ENCODE measurements around the gene ARSB. TPM values are rescaled to one million over a fixed set of nuclear protein-coding genes. Genes with fewer than 3 reads are reported as not detected.

ARSB gene
- polyA plus RNA-seq, 2 of the 4 experiments (the other 2 are of a cell fraction) = 8.4 to 13.4 TPM

DNA sequence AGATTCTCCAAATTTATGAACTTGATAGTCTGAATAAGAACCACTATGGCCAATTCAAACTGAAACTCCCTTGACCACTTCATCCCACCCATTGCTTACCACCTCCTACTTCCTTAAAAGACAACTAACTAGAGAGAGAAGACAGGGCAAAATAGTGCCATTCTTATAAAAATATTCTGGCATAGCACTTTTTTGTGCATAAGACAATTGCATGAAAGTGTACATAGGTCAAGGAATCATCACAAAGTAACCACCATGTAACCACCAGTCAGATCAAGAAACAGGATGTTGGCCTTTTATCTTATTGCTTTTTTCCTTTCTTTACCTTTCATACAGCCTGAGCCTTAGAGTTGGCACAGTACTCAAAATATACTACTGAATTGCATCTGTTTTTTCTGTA lies 8.1 kb upstream of the ARSB start (continued):
- TF ChIP-seq KDM5A (IDR thresholded peaks at IDR 0.05) (no peak), GATA3 (IDR thresholded peaks at IDR 0.05; ENCODE audit: borderline replicate concordance) (no peak), CBX2 (IDR thresholded peaks at IDR 0.05; ENCODE audit: borderline replicate concordance, low read depth) (no peak), SREBF2 (IDR thresholded peaks at IDR 0.05) (no peak), JUNB (IDR thresholded peaks at IDR 0.05) (no peak)
- TF ChIP-seq, protein P1, sequence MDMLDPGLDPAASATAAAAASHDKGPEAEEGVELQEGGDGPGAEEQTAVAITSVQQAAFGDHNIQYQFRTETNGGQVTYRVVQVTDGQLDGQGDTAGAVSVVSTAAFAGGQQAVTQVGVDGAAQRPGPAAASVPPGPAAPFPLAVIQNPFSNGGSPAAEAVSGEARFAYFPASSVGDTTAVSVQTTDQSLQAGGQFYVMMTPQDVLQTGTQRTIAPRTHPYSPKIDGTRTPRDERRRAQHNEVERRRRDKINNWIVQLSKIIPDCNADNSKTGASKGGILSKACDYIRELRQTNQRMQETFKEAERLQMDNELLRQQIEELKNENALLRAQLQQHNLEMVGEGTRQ (IDR thresholded peaks at IDR 0.05) = no peak

DNA sequence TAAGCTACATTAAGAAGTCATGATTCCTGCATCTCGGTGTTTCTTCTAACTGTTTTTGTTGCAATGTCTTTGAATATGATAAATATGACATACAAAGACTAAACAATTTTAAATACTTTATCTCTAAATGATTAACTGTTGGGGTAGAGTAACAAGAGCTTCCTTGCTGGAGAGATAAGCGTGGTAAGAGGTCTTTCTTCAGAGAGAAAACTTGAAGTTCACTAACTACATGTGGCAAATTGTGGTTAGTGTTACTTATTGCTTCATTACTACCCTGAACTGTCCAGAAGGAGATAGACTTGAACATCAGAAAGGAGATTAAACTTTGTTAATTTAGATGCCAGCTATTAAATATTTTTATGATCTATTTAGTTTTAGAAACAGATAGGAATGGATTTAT lies 7.0 kb upstream of the ARSB start:
- DNase-seq (ENCODE audit: low read depth in 1 of 2, low spot score in 1 of 2) (no peak), FAIRE-seq (no peak), ATAC-seq (no peak)
- TF ChIP-seq RARB (CRISPR knock-in tag; IDR thresholded peaks at IDR 0.05) (no peak), JUNB (IDR thresholded peaks at IDR 0.05) (no peak), CBX8 (IDR thresholded peaks at IDR 0.05) (no peak), FOSL2 (IDR thresholded peaks at IDR 0.05) (no peak), FOSL2 (CRISPR knock-in tag; IDR thresholded peaks at IDR 0.05) (no peak), NFE2L2 (conservative IDR thresholded peaks at IDR 0.05; ENCODE audit: low read length) (no peak), EHF (CRISPR knock-in tag; IDR thresholded peaks at IDR 0.05) (no peak), HEYL (CRISPR knock-in tag; IDR thresholded peaks at IDR 0.05) (no peak), KDM1A (IDR thresholded peaks at IDR 0.05; ENCODE audit: low read depth) (no peak), EHMT2 (IDR thresholded peaks at IDR 0.05; ENCODE audit: low read depth) (no peak), CHD2 (IDR thresholded peaks at IDR 0.05; ENCODE audit: low read length, partially characterized antibody) (no peak), MAFK (IDR thresholded peaks at IDR 0.05; ENCODE audit: partially characterized antibody) (no peak), SMC3 (IDR thresholded peaks at IDR 0.05) (no peak), NR3C1 (IDR thresholded peaks at IDR 0.05) (no peak), MYC (IDR thresholded peaks at IDR 0.05; ENCODE audit: borderline replicate concordance, low read length) (no peak)
- TF ChIP-seq, protein P2, sequence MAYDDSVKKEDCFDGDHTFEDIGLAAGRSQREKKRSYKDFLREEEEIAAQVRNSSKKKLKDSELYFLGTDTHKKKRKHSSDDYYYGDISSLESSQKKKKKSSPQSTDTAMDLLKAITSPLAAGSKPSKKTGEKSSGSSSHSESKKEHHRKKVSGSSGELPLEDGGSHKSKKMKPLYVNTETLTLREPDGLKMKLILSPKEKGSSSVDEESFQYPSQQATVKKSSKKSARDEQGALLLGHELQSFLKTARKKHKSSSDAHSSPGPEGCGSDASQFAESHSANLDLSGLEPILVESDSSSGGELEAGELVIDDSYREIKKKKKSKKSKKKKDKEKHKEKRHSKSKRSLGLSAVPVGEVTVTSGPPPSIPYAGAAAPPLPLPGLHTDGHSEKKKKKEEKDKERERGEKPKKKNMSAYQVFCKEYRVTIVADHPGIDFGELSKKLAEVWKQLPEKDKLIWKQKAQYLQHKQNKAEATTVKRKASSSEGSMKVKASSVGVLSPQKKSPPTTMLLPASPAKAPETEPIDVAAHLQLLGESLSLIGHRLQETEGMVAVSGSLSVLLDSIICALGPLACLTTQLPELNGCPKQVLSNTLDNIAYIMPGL (CRISPR knock-in tag; IDR thresholded peaks at IDR 0.05; ENCODE audit: borderline replicate concordance) = no peak
- TF ChIP-seq, protein P3, sequence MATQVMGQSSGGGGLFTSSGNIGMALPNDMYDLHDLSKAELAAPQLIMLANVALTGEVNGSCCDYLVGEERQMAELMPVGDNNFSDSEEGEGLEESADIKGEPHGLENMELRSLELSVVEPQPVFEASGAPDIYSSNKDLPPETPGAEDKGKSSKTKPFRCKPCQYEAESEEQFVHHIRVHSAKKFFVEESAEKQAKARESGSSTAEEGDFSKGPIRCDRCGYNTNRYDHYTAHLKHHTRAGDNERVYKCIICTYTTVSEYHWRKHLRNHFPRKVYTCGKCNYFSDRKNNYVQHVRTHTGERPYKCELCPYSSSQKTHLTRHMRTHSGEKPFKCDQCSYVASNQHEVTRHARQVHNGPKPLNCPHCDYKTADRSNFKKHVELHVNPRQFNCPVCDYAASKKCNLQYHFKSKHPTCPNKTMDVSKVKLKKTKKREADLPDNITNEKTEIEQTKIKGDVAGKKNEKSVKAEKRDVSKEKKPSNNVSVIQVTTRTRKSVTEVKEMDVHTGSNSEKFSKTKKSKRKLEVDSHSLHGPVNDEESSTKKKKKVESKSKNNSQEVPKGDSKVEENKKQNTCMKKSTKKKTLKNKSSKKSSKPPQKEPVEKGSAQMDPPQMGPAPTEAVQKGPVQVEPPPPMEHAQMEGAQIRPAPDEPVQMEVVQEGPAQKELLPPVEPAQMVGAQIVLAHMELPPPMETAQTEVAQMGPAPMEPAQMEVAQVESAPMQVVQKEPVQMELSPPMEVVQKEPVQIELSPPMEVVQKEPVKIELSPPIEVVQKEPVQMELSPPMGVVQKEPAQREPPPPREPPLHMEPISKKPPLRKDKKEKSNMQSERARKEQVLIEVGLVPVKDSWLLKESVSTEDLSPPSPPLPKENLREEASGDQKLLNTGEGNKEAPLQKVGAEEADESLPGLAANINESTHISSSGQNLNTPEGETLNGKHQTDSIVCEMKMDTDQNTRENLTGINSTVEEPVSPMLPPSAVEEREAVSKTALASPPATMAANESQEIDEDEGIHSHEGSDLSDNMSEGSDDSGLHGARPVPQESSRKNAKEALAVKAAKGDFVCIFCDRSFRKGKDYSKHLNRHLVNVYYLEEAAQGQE (IDR thresholded peaks at IDR 0.05) = no peak
- TF ChIP-seq, protein P4, sequence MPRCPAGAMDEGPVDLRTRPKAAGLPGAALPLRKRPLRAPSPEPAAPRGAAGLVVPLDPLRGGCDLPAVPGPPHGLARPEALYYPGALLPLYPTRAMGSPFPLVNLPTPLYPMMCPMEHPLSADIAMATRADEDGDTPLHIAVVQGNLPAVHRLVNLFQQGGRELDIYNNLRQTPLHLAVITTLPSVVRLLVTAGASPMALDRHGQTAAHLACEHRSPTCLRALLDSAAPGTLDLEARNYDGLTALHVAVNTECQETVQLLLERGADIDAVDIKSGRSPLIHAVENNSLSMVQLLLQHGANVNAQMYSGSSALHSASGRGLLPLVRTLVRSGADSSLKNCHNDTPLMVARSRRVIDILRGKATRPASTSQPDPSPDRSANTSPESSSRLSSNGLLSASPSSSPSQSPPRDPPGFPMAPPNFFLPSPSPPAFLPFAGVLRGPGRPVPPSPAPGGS (IDR thresholded peaks at IDR 0.05) = no peak
- Histone ChIP-seq H3K27ac (no peak overlapping the region), H3K9me3 (no peaks in the 10 kb centered on the region), H3K4me1 (no peaks in the 10 kb centered on the region), H3K4me3 (no peak overlapping the region), H3K4me2 (no peak overlapping the region)
- POLR2A ChIA-PET = no interaction called here
- CTCF ChIA-PET = interaction anchor here (1.1 kb wide), 1 partner anchor 33 kb away, joined by 3 read pairs; no protein-coding TSS in a partner anchor
- 47% methylated on average over 2 of the region's 2 CpGs for WGBS (ENCODE audit: missing lambda C conversion rate)

Data from A549 (cell line).